Liver (tissue), 9 donors: ENCODE measurements around the gene UBASH3A. TPM values are rescaled to one million over a fixed set of nuclear protein-coding genes. Genes with fewer than 3 reads are reported as not detected.

Experiments used
- DNase-seq: peaks from one replicate; pipeline ENCODE4 v3.0.0-alpha.2; 2017; ENCODE audit warnings: low spot score
- H3K27ac ChIP-seq, 2 donors: one replicate each; pipeline ENCODE4 v1.7.0; 2013; ENCODE audit warnings: inconsistent platforms in 2 of 2, low read length in 2 of 2, control low read depth in 1 of 2, low read depth in 1 of 2, mild to moderate bottlenecking in 1 of 2
- H3K27me3 ChIP-seq, 4 donors: one replicate each; pipeline versions ENCODE4 v1.6.1 to v1.7.0; 2013; ENCODE audit warnings: low read length in 3 of 4, inconsistent platforms in 1 of 4, mild to moderate bottlenecking in 1 of 4, moderate library complexity in 1 of 4; ENCODE audit not compliant: control insufficient read depth in 4 of 4, insufficient read depth in 4 of 4
- H3K36me3 ChIP-seq, 4 donors: one replicate each; pipeline versions ENCODE4 v1.6.1 to v1.7.0; 2013; ENCODE audit warnings: low read length in 3 of 4, mild to moderate bottlenecking in 3 of 4, low read depth in 1 of 4, moderate library complexity in 1 of 4; ENCODE audit not compliant: control insufficient read depth in 4 of 4, insufficient read depth in 3 of 4
- H3K4me1 ChIP-seq, 4 donors: one replicate each; pipeline versions ENCODE4 v1.6.1 to v1.7.0; 2013; ENCODE audit warnings: low read length in 3 of 4, mild to moderate bottlenecking in 3 of 4, moderate library complexity in 1 of 4; ENCODE audit not compliant: control insufficient read depth in 4 of 4, insufficient read depth in 4 of 4
- H3K4me3 ChIP-seq, 3 donors: one replicate each; pipeline versions ENCODE4 v1.6.1 to v1.7.0; 2013; ENCODE audit warnings: low read length in 3 of 3, control low read depth in 1 of 3, low read depth in 1 of 3, mild to moderate bottlenecking in 1 of 3
- H3K9ac ChIP-seq, 2 donors: one replicate each; pipeline ENCODE4 v1.7.0; 2013; ENCODE audit warnings: low read length in 2 of 2, mild to moderate bottlenecking in 2 of 2, moderate library complexity in 2 of 2, control low read depth in 1 of 2, low read depth in 1 of 2
- H3K9me3 ChIP-seq, 4 donors: one replicate each; pipeline versions ENCODE4 v1.6.1 to v1.7.0; 2013; ENCODE audit warnings: low read length in 3 of 4; ENCODE audit not compliant: control insufficient read depth in 4 of 4
- CTCF ChIP-seq: fragments of 150-350 bp; IDR thresholded peaks from 2 replicates; pipeline ENCODE4 v1.5.1; 2017; ENCODE audit warnings: improper control_type of control experiment, low read depth, low read length; ENCODE audit not compliant: missing input control
- EGR1 ChIP-seq, 2 donors: IDR thresholded peaks; 2 replicates each; pipeline ENCODE4 v1.6.1; 2016 to 2018; ENCODE audit warnings: antibody characterized with exemption in 2 of 2, low read depth in 2 of 2
- FOXA1 ChIP-seq: IDR thresholded peaks from 2 replicates; pipeline ENCODE4 v1.6.1; 2016; ENCODE audit warnings: antibody characterized with exemption
- FOXA2 ChIP-seq: IDR thresholded peaks from 2 replicates; pipeline ENCODE4 v1.6.1; 2016; ENCODE audit warnings: antibody characterized with exemption
- GABPA ChIP-seq, 2 donors: IDR thresholded peaks in 1 of 2; conservative IDR thresholded peaks in 1 of 2; 2 replicates each; pipeline ENCODE4 v1.6.1; 2016; ENCODE audit warnings: antibody characterized with exemption in 2 of 2, mild to moderate bottlenecking in 1 of 2, moderate library complexity in 1 of 2
- HNF4A ChIP-seq, 2 donors: conservative IDR thresholded peaks; 2 replicates each; pipeline ENCODE4 v1.6.1; 2016; ENCODE audit warnings: antibody characterized with exemption in 2 of 2, mild to moderate bottlenecking in 2 of 2
- HNF4G ChIP-seq: IDR thresholded peaks from 2 replicates; pipeline ENCODE4 v1.6.1; 2016; ENCODE audit warnings: antibody characterized with exemption
- JUND ChIP-seq, 2 donors: IDR thresholded peaks; 2 replicates each; pipeline ENCODE4 v1.6.1; 2016; ENCODE audit warnings: antibody characterized with exemption in 2 of 2
- NR2F2 ChIP-seq: IDR thresholded peaks from 2 replicates; pipeline ENCODE4 v1.6.1; 2016; ENCODE audit warnings: antibody characterized with exemption
- RAD21 ChIP-seq, 2 donors: IDR thresholded peaks; 2 replicates each; pipeline ENCODE4 v1.6.1; 2016; ENCODE audit warnings: antibody characterized with exemption in 2 of 2, mild to moderate bottlenecking in 2 of 2
- REST ChIP-seq: IDR thresholded peaks from 2 replicates; pipeline ENCODE4 v1.6.1; 2016; ENCODE audit warnings: antibody characterized with exemption, mild to moderate bottlenecking
- RXRA ChIP-seq, 2 donors: IDR thresholded peaks; 2 replicates each; pipeline ENCODE4 v1.6.1; 2017 to 2018; ENCODE audit warnings: antibody characterized with exemption in 2 of 2, mild to moderate bottlenecking in 1 of 2
- SP1 ChIP-seq: IDR thresholded peaks from 2 replicates; pipeline ENCODE4 v1.6.1; 2018; ENCODE audit warnings: antibody characterized with exemption, mild to moderate bottlenecking
- TAF1 ChIP-seq: conservative IDR thresholded peaks from 2 replicates; pipeline ENCODE4 v1.6.1; 2016; ENCODE audit warnings: antibody characterized with exemption, mild to moderate bottlenecking
- YY1 ChIP-seq: IDR thresholded peaks from 2 replicates; pipeline ENCODE4 v1.6.1; 2016; ENCODE audit warnings: antibody characterized with exemption, mild to moderate bottlenecking
- WGBS: extraction: QIAGEN DNeasy Blood & Tissue Kit; methylation state at CpG from one replicate; pipeline ENCODE4 v1.1.7; 2013; 5-methylcytosine and 5-hydroxymethylcytosine counted together
- polyA plus RNA-seq, 2 donors: library from polyadenylated mRNA; stranded (reverse) in 1 of 2; unstranded in 1 of 2; fragments of 200-250 nt in 1 of 2; fragments of >200 nt in 1 of 2; fragmentation: Nextera tagmentation in 1 of 2; extraction: Ambion mirVana in 1 of 2; gene quantifications; one replicate each; pipeline versions ENCODE4 v1.2.1 to v1.2.3, GENCODE V29; 2013 to 2015
- total RNA-seq, 2 donors: library from RNA; depleted of rRNA; stranded (reverse); fragments of >200 nt; gene quantifications; one replicate each; pipeline ENCODE4 v1.2.3, GENCODE V29; 2014
- TF ChIP-seq, protein P1 (sequence below): IDR thresholded peaks from 2 replicates; pipeline ENCODE4 v1.6.1; 2016; ENCODE audit warnings: antibody characterized with exemption
- TF ChIP-seq, protein P2 (sequence below): IDR thresholded peaks from 2 replicates; pipeline ENCODE4 v1.6.1; 2016; ENCODE audit warnings: antibody characterized with exemption
- donor health status: healthy.
- donor health status: healthy.
- donor health status: healthy.
- donor health status: healthy.
- donor health status: healthy.

UBASH3A gene
- total and polyA plus RNA-seq, 4 donors: 0.10 to 0.75 (median 0.45) TPM

DNA sequence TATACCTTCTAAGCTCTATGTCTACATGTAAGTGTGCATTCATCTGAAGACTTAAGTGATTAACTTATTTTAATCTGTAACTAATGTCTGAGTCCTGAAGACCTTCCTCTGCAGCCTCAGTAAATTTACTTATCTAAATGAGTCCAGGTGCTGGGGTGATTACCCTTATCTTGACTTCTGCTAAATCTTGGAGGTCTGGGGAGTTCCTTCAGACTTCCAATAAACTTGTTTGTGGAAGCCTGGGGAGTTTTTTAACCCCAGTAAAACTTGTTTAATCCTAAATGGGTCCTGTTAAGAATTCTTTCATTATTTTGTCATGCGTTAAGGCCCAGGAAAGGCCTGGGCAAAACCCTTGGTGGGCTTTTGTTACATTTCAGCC lies 55.4 kb downstream of the UBASH3A start:
- H3K4me3 ChIP-seq: no peak overlapping the region
- H3K27me3 ChIP-seq: no peaks in the 10 kb centered on the region
- no peak overlapping the region for H3K9ac ChIP-seq
- 91% methylated on average over 1 of the region's 1 CpG for WGBS
- no peak overlapping the region for H3K27ac ChIP-seq
- no peaks in the 10 kb centered on the region for H3K9me3 ChIP-seq
- H3K36me3 ChIP-seq: no peaks in the 10 kb centered on the region
- no peak for DNase-seq
- no peak for TF ChIP-seq RAD21 (IDR thresholded peaks at IDR 0.05)
- no peak for TF ChIP-seq REST
- TF ChIP-seq RXRA (IDR thresholded peaks at IDR 0.05): no peak
- no peak for TF ChIP-seq CTCF
- no peak for TF ChIP-seq TAF1
- TF ChIP-seq HNF4A (conservative IDR thresholded peaks at IDR 0.05): no peak
- no peak for TF ChIP-seq GABPA (IDR thresholded peaks at IDR 0.05 in 1 of 2, conservative IDR thresholded peaks at IDR 0.05 in 1 of 2)
- H3K4me1 ChIP-seq: peaks cover 0 to 9% (median 4%) of the 10 kb centered on the region in 4 donors

DNA sequence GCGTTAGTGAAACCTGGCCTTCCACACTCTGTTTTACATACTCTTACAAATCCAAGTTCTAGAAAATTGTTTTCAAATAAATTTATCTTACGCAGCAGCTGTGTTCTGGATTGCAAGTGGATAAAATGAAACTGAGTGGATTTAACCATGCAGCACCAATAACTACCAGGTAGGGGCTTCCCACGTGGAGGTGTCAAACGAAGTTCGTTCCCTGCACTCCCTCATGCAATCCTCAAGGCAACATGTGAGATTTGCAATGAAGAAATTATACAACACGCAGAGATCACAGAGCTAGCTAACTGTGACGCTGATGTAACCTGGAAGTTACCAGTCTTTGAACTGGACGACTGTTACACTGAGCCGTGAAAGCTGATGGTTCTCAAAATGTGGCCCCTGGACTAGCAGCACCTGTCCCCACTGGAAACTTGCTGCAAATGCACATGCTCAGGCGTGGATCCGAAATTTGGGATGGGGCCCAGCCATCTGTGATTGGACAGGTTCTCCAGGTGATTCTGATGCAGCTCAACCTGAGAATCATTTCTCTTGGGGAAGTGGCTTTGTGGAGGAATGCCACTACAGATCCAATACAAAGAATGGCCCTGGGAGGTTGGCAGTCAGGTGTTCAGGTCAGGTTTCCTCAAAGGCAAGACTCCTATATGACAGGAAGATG lies 56.0 kb downstream of the UBASH3A start:
- H3K27ac ChIP-seq: no peak overlapping the region

More for the DNA sequence above, 56.0 kb downstream of the UBASH3A start:
- no peaks in the 10 kb centered on the region for H3K27me3 ChIP-seq
- no peak for DNase-seq
- WGBS: 78% methylated on average over 11 of the region's 11 CpGs
- H3K36me3 ChIP-seq: no peaks in the 10 kb centered on the region
- H3K9me3 ChIP-seq: no peaks in the 10 kb centered on the region
- no peak overlapping the region for H3K9ac ChIP-seq
- TF ChIP-seq YY1: no peak
- no peak for TF ChIP-seq JUND (IDR thresholded peaks at IDR 0.05)
- no peak for TF ChIP-seq HNF4G
- no peak for TF ChIP-seq RXRA (IDR thresholded peaks at IDR 0.05)
- TF ChIP-seq TAF1: no peak
- no peak for TF ChIP-seq EGR1 (IDR thresholded peaks at IDR 0.05; ENCODE audit: low read depth in 2 of 2)
- TF ChIP-seq FOXA2: no peak
- no peak for TF ChIP-seq SP1
- TF ChIP-seq, protein P1, sequence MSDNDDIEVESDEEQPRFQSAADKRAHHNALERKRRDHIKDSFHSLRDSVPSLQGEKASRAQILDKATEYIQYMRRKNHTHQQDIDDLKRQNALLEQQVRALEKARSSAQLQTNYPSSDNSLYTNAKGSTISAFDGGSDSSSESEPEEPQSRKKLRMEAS: no peak
- TF ChIP-seq, protein P2, sequence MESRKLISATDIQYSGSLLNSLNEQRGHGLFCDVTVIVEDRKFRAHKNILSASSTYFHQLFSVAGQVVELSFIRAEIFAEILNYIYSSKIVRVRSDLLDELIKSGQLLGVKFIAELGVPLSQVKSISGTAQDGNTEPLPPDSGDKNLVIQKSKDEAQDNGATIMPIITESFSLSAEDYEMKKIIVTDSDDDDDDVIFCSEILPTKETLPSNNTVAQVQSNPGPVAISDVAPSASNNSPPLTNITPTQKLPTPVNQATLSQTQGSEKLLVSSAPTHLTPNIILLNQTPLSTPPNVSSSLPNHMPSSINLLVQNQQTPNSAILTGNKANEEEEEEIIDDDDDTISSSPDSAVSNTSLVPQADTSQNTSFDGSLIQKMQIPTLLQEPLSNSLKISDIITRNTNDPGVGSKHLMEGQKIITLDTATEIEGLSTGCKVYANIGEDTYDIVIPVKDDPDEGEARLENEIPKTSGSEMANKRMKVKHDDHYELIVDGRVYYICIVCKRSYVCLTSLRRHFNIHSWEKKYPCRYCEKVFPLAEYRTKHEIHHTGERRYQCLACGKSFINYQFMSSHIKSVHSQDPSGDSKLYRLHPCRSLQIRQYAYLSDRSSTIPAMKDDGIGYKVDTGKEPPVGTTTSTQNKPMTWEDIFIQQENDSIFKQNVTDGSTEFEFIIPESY: no peak
- TF ChIP-seq CTCF: no peak
- TF ChIP-seq NR2F2: no peak
- no peak for TF ChIP-seq HNF4A (conservative IDR thresholded peaks at IDR 0.05)
- no peak for TF ChIP-seq RAD21 (IDR thresholded peaks at IDR 0.05)
- no peak for TF ChIP-seq FOXA1
- TF ChIP-seq REST: no peak
- H3K4me3 ChIP-seq: no peak overlapping the region
- peaks cover 3 to 9% (median 7%) of the 10 kb centered on the region in 4 donors for H3K4me1 ChIP-seq
